Thoracic aorta (tissue), 2 donors: ENCODE results near the gene RAPH1. TPM values are rescaled to one million over a fixed set of nuclear protein-coding genes. Genes with fewer than 3 reads are reported as not detected.

ENCODE experiments used
- ATAC-seq: fragments of 150-250 bp; one replicate; pipeline ENCODE4 v1.8.0; 2017; ENCODE audit warnings: low read depth; ENCODE audit not compliant: insufficient number of reproducible peaks, low FRiP score
- DNase-seq: peaks from one replicate; pipeline ENCODE4 v3.0.0-alpha.2; 2020; ENCODE audit warnings: low spot score
- H3K27ac ChIP-seq, 2 donors: fragments of 200-600 bp; sonication (generic); 1 replicate in 1 of 2; 2 replicates in 1 of 2; pipeline ENCODE4 v1.5.1; 2016; ENCODE audit warnings: mild to moderate bottlenecking in 2 of 2, moderate library complexity in 2 of 2
- H3K27me3 ChIP-seq: fragments of 200-600 bp; sonication (generic); replicated peaks from 2 replicates; pipeline ENCODE4 v1.6.0; 2016; ENCODE audit warnings: mild to moderate bottlenecking; ENCODE audit not compliant: insufficient read depth
- H3K36me3 ChIP-seq: fragments of 200-600 bp; sonication (generic); one replicate; pipeline ENCODE4 v1.5.1; 2016
- H3K4me1 ChIP-seq, 2 donors: fragments of 200-600 bp; sonication (generic); 1 replicate in 1 of 2; 2 replicates in 1 of 2; pipeline versions ENCODE4 v1.5.1 to v1.6.0; 2016; ENCODE audit warnings: low read depth in 2 of 2, mild to moderate bottlenecking in 1 of 2; ENCODE audit not compliant: control insufficient read depth in 1 of 2
- H3K4me3 ChIP-seq: fragments of 200-600 bp; sonication (generic); 2 replicates; pipeline ENCODE4 v1.5.1; 2016; ENCODE audit warnings: mild to moderate bottlenecking
- H3K9me3 ChIP-seq: fragments of 200-600 bp; sonication (generic); 2 replicates; pipeline ENCODE4 v1.5.1; 2016
- total RNA-seq, 2 donors: library from RNA; depleted of rRNA; stranded (reverse); fragments of >200 nt; gene quantifications; one replicate each; pipeline versions ENCODE4 v1.1.0 to v1.2.3, GENCODE V29; 2016
- TF ChIP-seq, protein P1 (sequence below): fragments of 200-600 bp; sonication (generic); IDR thresholded peaks from one replicate; pipeline ENCODE4 v1.5.1; 2019; ENCODE audit warnings: antibody characterized with exemption

The RAPH1 gene
- total RNA-seq, 2 donors from 2014 or later: 44.8 to 86.8 TPM

DNA sequence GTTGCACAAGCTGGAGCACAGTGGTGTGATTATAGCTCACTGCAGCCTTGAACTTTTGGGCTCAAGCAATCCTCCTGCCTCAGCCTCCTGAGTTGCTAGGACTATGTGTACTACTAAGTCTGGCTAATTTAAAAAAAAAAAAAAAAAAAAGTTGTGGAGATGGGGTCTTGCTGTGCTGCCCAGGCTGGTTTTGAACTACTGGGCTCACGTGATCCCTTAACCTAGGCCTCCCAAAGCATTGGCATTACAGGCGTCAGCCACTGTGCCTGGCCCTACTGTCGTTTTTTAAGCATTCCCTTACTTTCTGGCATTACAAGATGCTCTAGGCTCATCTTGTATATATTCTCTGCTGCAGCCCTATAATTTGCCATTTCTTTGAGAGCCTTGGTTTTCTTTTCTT lies 88.3 kb downstream of the RAPH1 start:
- Histone ChIP-seq H3K4me1 (no peaks in the 10 kb centered on the region), H3K4me3 (no peak overlapping the region), H3K27ac (no peak overlapping the region), H3K27me3 (no peaks in the 10 kb centered on the region), H3K9me3 (no peaks in the 10 kb centered on the region), H3K36me3 (peaks cover 12% of the 10 kb centered on the region)
- no peak for DNase-seq
- TF ChIP-seq, protein P1, sequence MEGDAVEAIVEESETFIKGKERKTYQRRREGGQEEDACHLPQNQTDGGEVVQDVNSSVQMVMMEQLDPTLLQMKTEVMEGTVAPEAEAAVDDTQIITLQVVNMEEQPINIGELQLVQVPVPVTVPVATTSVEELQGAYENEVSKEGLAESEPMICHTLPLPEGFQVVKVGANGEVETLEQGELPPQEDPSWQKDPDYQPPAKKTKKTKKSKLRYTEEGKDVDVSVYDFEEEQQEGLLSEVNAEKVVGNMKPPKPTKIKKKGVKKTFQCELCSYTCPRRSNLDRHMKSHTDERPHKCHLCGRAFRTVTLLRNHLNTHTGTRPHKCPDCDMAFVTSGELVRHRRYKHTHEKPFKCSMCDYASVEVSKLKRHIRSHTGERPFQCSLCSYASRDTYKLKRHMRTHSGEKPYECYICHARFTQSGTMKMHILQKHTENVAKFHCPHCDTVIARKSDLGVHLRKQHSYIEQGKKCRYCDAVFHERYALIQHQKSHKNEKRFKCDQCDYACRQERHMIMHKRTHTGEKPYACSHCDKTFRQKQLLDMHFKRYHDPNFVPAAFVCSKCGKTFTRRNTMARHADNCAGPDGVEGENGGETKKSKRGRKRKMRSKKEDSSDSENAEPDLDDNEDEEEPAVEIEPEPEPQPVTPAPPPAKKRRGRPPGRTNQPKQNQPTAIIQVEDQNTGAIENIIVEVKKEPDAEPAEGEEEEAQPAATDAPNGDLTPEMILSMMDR: no peak
- ATAC-seq: no peak

DNA sequence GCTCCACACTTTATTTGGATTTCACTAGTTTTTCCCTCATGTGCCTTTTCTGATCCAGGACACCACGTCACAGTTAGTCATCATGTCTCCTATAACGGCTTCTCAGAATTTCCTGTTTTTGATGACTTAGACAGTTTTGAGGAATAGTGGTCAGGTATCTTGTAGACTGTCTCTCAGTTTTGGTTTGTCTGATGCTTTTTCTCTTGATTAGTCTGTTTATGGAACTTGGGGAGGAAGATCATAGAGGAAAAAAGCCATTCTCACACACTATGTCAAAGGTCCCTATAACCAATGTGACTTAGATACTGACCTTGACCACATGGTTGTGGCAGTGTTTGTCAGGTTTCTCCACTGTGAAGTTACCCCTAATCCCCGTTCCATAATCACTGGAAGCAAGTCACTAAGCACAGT lies 89.0 kb downstream of the RAPH1 start:
- Histone ChIP-seq H3K9me3 (no peaks in the 10 kb centered on the region), H3K36me3 (peaks cover 8% of the 10 kb centered on the region), H3K4me3 (no peak overlapping the region), H3K27ac (no peak overlapping the region), H3K4me1 (no peaks in the 10 kb centered on the region), H3K27me3 (no peaks in the 10 kb centered on the region)
- ATAC-seq (no peak), DNase-seq (no peak)
- TF ChIP-seq, protein P1: no peak

DNA sequence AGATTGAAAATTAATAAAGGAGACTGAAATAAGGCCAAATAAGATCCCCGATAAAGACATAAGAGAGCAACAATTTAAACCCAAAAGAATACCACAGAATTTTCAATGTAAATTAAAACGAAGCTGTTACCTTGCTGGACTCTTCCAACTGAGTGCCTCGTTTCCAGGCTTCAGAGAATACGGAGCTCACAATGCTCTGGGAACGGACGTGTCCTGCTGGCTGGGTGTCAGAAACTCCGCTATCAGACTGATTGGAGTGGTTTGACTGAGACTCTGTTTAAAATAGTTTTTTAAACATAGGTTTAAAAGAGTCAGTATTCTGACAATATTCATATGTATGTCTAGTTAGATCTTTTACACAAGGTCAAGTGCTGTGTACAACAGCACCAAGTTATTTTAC lies 90.4 kb downstream of the RAPH1 start:
- ATAC-seq: no peak
- no peaks in the 10 kb centered on the region for H3K27me3 ChIP-seq
- H3K4me3 ChIP-seq: no peak overlapping the region
- TF ChIP-seq, protein P1: no peak
- H3K9me3 ChIP-seq: no peaks in the 10 kb centered on the region
- H3K36me3 ChIP-seq: peaks cover 9% of the 10 kb centered on the region
- H3K4me1 ChIP-seq: no peaks in the 10 kb centered on the region
- DNase-seq: no peak
- no peak overlapping the region for H3K27ac ChIP-seq

DNA sequence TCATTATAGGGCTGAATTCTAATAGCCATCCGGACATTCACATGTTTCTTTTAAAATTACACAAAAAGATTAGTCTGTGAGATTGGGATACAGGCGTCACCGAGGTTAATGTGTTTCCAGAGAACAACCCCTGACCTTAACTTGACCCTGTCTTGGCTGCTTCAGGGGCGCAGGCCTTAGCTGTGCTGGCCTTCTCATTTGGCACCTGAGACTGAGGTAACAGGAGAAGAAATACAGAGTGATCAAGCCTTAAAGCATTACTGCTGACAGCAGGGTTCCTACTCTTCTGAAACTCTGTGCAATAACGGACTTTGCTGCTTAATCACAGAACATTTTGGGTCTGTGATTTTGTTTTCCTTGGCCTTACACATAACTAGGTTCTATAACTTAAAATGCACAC lies 92.6 kb downstream of the RAPH1 start:
- TF ChIP-seq, protein P1: no peak
- no peaks in the 10 kb centered on the region for H3K9me3 ChIP-seq
- no peaks in the 10 kb centered on the region for H3K27me3 ChIP-seq
- ATAC-seq (no peak), DNase-seq (no peak)
- H3K27ac ChIP-seq: no peak overlapping the region
- H3K36me3 ChIP-seq: peaks cover 16% of the 10 kb centered on the region
- H3K4me1 ChIP-seq: no peaks in the 10 kb centered on the region
- no peak overlapping the region for H3K4me3 ChIP-seq

DNA sequence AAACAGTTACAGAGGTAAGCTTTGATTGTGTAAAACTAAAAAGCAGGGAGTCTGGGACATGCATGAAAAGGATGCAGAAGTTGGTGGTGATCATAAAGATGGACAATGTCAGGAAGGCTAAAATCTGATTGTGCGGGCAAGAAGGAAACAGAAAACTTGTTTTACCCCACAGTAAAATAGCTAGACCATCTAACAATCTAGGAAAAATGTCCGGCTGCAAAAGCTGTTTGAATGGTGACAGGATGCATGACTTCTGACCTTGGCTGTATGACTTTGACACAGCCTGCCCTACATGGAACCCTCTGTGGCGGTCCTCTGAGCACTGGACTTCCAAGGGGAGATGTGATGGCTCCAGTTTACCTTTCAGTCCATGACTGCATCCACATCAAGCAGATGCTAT lies 93.6 kb downstream of the RAPH1 start:
- TF ChIP-seq, protein P1: no peak
- DNase-seq: no peak
- Histone ChIP-seq H3K9me3 (no peaks in the 10 kb centered on the region), H3K4me3 (no peak overlapping the region), H3K27ac (no peak overlapping the region), H3K27me3 (no peaks in the 10 kb centered on the region), H3K4me1 (no peaks in the 10 kb centered on the region), H3K36me3 (peaks cover 8% of the 10 kb centered on the region)
- no peak for ATAC-seq
